ENCODE measurements around the gene RNF39.
"Not testable (repeated sequence)": the region's sequence is repeated elsewhere in the genome, so short reads cannot be mapped to it uniquely, and the experiment has no call there.

Gene RNF39, protein sequence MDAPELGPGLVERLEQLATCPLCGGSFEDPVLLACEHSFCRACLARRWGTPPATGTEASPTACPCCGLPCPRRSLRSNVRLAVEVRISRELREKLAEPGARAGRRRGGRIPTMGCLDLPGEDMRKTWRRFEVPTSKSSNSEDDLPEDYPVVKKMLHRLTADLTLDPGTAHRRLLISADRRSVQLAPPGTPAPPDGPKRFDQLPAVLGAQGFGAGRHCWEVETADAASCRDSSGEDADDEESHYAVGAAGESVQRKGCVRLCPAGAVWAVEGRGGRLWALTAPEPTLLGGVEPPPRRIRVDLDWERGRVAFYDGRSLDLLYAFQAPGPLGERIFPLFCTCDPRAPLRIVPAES

GRCh38 chr6:30075094-30075789 lies at the start of gene RNF39:
Gene RNF39, minus strand, starts transcription at chr6:30075769. Its CDS starts 184 bp downstream, at chr6:30075585.
- no peak for DNase-seq

GRCh38 chr6:30122515-30122914 lies 46.9 kb upstream of the RNF39 start:
- no peak for DNase-seq

- DNase-seq = no peak
These were observed 46.1 kb upstream of the RNF39 start for GRCh38 chr6:30121446-30122366.

- not testable (repeated sequence) for DNase-seq
These were observed 43.1 kb upstream of the RNF39 start for GRCh38 chr6:30118691-30119090.

DNA sequence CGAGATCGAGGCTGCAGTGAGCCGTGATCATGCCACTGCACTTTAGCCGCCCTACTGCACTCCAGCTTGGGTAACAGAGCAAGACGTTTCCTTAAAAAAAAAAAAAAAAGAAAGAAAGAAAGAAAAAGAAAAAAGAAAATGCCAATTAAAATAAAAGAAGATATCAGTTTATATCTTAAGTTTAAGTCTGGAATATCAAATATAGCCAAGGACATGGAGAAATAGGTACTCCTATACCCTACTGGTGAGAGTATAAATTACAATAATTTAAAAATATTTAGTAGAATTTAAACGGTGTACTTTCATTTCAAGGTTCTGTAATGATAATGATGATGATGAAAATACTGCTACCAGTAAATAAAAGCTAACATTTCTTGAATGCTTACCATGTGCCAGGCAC lies 41.2 kb upstream of the RNF39 start:
- DNase-seq = no peak

DNA sequence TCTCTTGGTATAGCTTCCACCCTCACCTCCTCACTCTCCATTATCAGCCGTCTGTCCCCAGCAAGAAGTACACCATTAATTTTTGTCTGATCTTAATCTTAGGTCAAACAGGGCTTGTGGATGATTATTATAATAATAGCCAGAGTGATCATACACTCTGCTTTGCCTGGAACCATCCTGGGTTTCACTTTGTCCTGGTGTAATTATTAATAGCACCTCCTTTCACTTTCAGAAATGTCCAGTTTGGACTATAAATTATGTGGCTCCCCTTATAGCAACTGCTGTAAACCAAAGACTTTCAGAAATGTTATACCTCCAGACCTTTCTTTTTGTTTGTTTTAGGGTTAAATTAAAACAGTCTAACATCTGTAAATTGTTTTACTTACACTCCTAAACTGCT lies 38.3 kb upstream of the RNF39 start:
- DNase-seq = no peak

DNA sequence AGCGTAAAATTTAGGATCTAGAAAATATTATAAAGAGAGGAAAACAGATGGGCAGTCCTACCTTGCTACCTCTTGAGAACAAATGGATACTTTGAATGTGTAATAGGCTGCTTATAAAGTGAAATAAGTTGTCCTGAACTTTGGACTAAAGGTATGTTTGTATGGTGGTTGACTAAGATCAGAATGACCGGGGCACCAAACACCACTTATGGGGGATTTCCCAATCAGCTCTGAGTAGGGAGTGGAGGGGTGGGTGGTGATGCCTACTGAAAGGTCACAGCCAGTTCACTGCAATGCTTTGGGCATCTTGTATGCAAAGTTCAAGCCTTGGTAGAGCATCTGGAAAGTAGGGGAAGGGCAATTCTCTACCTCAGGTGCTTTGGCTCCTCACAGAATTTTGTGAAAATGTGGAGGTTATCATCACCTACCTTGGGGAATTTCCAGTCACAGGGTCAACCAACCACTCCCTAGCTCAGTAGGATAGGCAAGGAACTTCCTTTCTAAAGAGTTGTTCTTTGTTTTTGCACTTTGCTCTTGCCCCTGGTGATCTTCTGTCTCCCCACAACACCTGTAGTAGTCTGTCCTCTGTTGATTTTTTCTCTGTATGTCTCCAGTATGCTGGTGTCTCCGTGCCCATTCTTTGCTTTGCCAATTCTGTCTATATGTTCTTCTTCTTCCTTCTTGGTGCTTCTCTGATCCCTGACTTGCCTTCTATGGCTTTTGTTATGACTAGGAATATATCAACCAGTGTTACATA lies 37.6 kb upstream of the RNF39 start, which contains the start of gene TRIM31:
Gene TRIM31, minus strand, starts transcription at position 88 of the 757 bp plus-strand sequence. CDS start 285 bp downstream, outside the sequence.
- DNase-seq = no peak

DNA sequence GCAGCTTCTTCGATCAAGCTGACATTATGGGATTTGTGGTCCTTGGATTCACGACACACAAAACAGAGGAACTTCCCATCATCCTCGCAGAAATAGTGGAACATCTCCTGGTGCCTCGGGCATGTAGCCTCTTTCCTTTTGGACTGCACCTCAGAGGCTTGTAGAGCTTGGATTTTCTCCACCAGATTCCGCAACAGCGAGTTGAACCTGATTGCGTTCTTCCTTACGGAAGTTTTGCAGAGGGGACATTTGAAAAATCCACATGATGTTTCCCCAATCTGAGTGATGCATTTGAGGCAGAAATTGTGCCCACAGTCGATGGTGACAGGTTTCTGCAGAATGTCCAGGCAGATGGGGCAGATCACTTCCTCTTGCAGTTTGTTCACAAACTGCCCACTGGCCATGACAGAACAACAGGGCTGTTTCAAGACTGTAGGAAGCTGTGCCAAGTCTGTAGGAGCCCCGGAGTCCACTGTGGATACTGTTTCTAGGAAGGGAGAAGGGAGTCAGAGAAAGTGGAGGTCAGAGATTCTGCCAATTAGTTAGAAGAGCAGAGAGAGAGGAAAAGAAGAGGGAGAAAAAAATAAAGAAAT lies 36.9 kb upstream of the RNF39 start:
- no peak for DNase-seq

DNA sequence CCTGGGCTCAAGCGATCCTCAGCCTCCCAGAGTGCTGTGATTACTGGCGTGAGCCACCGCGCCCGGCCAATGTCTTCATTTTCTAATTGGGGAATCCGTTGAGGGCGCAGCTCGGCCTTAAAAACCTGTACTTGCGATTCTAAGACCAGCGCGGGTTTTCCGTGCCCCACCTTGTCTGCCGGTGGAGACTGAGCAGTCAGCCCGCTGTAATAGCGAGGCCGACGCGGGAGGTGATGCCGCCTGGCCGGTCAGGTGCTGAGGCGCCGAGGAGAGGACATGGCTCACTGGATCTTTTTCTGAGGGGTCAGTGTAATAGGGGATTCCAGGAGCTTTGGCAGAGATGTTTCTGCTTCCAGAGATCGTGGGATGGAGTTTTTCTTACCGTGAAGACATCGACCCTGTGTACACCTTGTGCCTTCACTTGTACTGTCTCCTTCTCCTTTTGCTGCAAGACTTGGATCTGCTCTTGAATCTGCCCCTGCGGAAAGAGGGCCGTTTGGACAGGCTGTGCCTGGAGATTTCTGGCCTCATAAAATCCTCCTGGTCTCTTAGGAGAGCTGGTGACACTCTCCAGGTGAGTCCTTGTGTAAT lies 35.8 kb upstream of the RNF39 start:
- DNase-seq = no peak

DNA sequence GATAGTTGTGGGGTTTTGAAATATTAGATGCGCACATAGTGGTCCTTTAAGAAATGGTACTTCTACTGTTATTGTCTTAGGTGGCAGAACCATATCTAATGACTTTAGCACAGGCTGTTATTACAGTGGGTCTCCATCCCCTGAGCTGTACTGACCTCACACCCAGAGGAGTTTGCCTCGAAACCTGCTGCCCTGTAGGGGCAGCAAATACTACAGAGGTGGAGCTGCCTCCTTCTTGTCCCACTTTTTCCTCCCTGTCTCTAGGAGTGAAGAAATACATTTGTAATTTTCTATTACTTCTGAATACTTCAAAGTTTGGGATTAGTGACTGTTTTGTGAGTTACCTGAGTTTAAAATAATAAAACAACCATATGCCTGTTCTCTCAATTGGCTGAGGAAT lies 29.1 kb upstream of the RNF39 start:
- no peak for DNase-seq

- no peak for DNase-seq
These were observed 28.3 kb upstream of the RNF39 start for GRCh38 chr6:30103872-30104179.

DNA sequence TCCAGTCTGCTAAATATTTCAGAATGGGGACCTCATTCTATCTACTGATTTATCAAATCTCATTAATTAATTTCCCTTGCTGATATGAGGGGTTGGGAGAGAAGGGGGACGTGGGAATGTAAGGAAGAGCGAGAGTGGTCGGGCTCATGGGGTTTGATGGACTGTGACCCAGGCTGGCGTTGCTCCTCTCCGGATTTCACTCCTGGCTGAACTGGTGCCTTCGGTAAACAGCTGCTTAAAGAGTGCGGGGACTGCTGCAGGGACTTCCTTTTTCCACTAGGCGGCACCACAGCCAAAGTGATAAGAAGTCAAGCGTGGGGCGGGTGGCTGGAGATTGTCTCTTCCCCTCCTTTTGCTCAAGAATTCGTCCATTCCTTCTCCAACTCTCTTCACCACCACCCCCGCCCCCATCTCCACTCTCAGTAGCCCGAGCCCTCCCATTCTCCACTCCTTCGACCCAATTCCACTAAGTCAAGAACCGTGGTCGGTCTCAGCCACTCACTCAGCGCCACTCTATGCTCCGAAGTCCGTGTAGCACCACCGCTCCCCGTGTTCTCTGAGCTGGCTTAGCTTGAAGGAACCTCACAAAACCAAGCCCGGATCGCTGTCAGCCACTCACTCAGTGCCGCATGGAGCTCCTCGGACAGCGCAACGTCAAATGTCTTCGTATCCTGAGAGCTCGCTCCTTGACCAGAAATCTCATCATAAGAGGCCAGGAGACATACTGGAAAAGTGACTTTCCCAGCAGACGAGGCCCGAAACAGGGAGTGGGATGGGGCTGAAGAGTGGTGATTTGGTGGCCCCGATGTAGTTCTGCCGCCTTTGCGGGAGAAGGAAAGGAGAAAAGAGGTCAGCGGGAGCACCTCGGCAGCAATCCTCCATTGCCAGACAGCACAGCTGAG lies 27.7 kb upstream of the RNF39 start:
- DNase-seq = peak; percentile 79

GRCh38 chr6:30102414-30102969 lies 26.9 kb upstream of the RNF39 start:
- peak; percentile 31 for DNase-seq

- peak; percentile 87 for DNase-seq
These were observed 26.2 kb upstream of the RNF39 start for GRCh38 chr6:30101444-30102413.

- DNase-seq = peak; percentile 52
These were observed 25.2 kb upstream of the RNF39 start for GRCh38 chr6:30100585-30101443.

DNA sequence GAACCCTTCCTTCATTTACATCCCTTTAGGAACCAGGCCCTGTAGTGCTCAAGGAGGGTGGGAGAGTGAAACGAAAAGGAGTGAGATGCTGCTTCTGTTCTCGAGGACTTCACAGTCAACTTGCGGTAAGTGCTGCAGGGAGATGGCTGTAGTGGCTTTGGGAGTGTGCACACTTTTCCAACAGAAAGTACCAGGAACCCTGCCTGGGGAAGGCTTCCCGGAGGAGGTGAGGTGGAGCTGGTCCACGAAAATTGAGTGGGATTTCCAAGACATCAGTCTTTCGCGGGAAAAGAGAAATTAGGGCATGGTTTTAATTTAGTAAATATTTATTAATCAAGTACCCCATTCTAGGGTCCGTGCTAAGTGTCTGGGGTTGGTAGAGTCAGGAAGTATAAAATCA lies 24.6 kb upstream of the RNF39 start:
- DNase-seq = no peak

DNA sequence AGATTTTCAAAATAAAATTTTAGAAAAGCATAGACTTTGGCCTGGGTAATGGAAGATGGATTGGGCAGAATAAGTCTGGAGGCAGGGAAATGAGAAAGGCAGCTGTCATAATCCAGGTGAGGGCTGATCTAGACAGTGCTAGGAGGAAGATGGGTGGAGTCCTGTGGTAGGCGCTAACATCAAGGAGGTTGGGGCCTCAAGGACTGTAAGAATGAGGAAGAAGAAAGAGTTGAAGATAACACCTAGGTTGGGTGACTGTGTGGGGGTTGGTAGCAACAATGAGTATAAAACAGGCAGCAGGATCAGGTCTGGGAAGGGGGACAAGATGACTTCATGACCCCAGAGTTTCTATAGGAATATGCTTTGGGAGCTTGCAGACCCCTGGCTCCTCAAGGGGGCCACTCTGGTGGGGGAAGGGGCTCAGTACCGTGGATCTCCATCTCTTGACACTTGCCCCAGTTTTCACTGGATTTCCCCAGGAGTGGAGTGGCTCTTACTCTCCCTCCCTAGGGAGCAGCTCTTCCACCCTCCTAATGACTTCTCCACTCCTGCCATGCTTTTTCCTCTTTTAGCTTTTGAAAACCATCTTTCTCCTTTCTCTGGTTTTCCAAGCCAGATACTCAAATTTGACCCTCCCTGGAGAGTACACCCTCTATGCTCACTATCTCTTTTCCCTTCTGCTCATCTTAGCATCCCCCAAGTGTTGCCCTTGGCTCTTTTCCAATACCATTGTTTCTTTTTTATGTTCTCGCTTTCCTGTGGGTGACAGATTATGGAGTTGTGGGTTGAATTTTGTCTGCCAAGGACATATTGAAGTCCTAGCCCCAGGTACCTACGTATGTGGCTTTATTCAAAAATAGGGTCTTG lies 22.6 kb upstream of the RNF39 start:
- DNase-seq = no peak
